HFF-Myc (cell line): Measurements from ENCODE around the gene PRRC2B.

Experiments used
- DNase-seq: peaks from one replicate; pipeline ENCODE4 v3.0.0-alpha.2; 2011; ENCODE audit warnings: low read depth; ENCODE audit errors: extremely low read depth
- H3K4me3 ChIP-seq: replicated peaks from 2 replicates; pipeline ENCODE4 v1.5.1; 2011; ENCODE audit warnings: low read depth, mild to moderate bottlenecking, control low read depth, low read length
- TF ChIP-seq, protein P1 (sequence below): IDR thresholded peaks from 2 replicates; pipeline ENCODE4 v1.5.1; 2012; ENCODE audit warnings: mild to moderate bottlenecking, low read depth, low read length, control low read depth; ENCODE audit errors: missing control alignments

The PRRC2B gene

DNA sequence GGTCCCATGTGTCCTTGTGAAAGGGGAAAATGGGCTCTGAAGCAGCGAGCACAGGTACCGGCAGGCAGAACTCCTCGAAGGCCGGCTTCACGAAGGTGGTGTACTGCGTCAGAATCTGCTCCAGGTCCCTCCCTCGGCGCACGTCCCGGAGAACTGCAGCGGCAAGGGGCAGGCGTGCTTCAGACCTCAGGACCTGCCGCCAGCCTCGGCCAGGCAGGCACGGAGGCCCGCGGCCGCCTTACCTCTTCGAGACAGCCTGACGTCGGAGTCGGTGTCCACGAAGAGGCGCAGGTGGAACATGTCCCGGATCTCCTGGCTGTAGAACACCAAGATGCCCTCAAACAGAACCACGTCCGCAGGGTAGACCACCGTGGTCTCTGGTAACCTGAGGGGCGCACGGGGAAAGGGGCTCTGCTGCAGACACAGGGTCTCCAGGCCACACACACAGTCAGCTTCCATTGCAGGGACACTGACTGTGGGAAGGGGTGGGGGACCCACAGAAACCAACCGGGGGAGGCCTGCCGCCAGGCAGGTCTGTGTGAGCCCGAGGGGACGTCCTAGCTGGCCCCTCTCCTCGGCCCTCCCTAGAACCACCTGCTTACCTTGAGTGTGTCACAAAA lies 135.1 kb downstream of the PRRC2B start:
- no peak overlapping the region for H3K4me3 ChIP-seq
- no peak for DNase-seq
- TF ChIP-seq, protein P1, sequence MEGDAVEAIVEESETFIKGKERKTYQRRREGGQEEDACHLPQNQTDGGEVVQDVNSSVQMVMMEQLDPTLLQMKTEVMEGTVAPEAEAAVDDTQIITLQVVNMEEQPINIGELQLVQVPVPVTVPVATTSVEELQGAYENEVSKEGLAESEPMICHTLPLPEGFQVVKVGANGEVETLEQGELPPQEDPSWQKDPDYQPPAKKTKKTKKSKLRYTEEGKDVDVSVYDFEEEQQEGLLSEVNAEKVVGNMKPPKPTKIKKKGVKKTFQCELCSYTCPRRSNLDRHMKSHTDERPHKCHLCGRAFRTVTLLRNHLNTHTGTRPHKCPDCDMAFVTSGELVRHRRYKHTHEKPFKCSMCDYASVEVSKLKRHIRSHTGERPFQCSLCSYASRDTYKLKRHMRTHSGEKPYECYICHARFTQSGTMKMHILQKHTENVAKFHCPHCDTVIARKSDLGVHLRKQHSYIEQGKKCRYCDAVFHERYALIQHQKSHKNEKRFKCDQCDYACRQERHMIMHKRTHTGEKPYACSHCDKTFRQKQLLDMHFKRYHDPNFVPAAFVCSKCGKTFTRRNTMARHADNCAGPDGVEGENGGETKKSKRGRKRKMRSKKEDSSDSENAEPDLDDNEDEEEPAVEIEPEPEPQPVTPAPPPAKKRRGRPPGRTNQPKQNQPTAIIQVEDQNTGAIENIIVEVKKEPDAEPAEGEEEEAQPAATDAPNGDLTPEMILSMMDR, result no peak

DNA sequence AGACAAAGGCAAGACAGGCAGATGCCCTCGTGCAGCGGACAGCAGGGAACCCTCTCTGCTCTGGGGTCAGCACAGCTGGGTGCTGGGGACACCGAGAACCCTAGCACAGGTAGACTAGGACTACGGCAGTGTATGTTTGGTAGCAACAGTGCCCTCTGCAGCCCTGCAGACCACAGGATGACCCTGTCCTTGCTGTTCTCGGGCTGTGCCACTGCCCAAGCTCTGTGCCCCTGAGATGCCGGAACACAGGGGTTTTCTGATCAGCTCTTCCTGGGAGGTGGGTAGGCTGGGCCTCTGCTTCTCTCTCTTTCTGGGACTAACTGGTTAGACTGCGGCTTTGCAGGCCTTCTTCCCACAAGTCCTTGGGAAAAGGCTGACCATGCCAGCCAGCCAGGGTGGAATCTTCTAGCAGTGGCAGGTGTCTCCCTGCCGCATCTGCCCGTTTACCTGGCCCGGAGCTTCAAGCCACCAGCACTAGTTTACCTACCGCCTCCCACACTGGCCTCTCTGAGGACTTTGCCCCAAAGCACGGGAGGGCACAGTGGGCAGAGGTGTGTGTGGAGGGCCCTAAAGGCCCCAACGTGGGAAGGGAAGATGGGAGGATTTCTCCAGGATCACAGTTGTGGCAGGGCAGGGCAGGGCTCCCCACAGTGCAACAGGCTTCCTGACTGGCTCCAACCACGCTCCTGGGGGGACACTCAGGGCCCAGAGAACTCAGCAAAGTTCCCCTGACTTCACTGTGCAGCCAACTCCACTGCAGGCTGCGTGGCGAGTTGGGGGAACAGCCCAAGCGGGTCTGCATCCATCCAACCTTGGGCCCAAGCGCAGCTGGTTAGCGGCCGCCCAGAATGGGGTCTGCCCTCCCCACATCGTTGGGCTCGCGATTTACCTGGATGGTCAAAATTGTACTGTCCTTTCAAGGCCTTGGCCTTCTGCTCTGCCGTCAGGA lies 136.0 kb downstream of the PRRC2B start:
- DNase-seq, result no peak
- TF ChIP-seq, protein P1, result no peak
- peak overlapping the region; percentile 63 for H3K4me3 ChIP-seq

DNA sequence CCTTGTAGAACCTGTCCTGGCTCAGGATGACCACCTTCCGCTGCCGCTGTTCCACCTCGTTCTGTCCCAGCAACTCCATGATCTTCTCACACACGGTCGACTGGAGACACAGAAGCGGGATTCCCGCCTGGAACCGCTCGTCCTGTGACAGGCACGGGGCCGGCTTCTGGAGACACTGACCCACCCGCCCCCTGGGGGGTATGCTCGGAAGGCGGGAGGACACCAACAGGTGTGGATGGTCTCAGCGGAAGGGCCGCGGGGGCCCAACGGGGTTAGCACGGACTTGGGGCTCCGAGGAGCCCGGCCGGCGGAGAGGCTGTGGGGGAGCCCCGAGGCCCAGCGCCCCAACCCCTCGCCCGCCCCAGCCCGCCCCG lies 136.6 kb downstream of the PRRC2B start:
- TF ChIP-seq, protein P1, result peak; percentile 11
- DNase-seq, result no peak
- peak overlapping the region; percentile 63 for H3K4me3 ChIP-seq

DNA sequence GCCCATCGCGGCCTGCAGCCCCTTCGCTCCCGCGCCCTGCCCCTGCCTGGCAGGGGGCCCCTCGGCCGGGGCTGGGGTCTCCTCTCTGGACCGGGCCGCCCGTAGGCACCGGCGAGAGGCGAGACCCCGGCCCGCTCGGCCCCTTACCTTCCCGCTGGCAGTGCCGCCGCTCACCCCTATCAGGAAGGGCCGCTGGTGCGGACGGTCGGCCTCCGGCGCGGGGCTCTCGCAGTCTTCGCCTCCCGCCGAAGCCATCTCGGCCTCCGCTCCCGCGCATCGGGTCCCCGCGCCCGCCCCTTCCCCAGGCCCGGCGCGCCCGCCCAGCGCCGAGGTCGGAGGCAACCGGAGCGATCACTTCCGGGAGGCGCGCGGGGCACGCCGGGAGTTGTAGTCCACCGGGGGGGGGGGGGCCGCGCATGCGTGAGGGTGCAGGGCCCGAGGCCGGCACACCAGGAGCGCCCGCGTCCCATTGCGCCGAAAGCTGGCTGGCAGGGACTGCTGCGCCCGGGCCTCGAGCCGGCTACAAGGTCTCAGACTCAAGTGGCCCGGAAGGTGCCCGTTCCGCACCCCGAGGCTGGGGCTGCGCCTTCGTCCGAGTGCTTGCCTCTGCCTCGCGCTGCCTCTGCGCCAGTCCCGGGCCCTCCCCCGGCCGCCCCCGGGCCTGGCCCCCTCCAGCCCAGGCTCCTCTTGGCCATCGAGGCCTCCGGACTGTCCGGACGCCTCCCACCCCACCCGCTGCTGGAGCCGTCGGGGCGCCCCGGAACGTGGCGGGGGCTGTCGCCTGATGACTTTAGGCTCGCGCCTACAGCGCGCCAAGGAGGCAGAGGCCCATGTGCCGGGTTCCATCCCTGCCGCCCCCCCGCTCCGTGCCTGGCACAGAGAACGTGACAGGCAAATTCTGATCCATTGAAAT lies 137.3 kb downstream of the PRRC2B start, which contains the start of gene UCK1:
TSS of gene UCK1 (minus strand) at position 344 of the 913 bp plus-strand sequence. CDS start at position 255, 89 bp downstream.
- TF ChIP-seq, protein P1, result no peak
- peak within 1 kb of the TSS; percentile 63 for H3K4me3 ChIP-seq
- peak; percentile 12 for DNase-seq

DNA sequence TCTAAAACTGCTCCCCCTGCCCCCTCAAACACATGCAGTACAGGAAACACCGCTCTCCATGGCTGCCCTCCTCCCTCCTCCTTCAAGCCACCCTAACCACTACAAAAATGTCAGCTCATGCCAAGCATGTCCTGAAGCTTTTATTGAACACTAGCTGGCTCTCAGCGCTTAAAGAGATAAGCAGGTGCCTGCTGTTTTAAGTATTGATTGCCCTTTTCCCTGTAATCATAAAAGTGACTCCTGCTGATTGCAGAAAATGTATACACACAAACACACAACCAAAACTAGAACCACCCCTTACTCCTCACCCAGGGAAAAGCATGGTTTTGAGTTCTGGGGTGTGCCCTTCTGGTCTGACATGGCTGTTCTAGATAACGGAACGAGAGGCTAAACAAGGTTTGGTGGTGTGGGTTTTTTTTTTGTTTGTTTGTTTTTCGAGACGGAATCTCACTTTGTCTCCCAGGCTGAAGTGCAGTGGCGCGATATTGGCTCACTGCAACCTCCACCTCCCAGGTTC lies 140.9 kb downstream of the PRRC2B start:
- TF ChIP-seq, protein P1, result no peak
- no peak overlapping the region for H3K4me3 ChIP-seq
- no peak for DNase-seq

DNA sequence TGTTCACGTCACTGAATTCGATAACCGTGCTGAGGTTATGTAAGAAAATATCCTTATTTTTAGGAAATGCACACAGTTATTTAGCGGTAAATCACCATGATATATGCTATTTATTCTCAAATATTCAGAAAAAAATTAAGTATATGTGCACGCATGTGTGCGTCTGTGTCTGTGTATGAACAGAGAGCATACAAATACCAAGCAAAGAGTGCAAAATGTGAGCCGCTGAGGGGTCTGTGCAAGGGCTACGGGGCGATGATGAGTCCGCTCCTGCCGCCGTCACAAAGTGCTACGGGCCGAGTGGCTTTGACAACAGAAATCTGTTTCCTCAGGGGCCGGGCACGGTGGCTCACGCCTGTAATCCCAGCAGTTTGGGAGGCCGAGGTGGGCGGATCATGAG lies 144.1 kb downstream of the PRRC2B start:
- H3K4me3 ChIP-seq, result no peak overlapping the region
- DNase-seq, result no peak
- TF ChIP-seq, protein P1, result no peak
